KG1 (cell line): Measurements from ENCODE around the gene BIRC5.

Experiments
- DNase-seq: peaks from one replicate; lab custom pipeline; 2025; lab: John Stamatoyannopoulos, UW

Gene BIRC5

DNA sequence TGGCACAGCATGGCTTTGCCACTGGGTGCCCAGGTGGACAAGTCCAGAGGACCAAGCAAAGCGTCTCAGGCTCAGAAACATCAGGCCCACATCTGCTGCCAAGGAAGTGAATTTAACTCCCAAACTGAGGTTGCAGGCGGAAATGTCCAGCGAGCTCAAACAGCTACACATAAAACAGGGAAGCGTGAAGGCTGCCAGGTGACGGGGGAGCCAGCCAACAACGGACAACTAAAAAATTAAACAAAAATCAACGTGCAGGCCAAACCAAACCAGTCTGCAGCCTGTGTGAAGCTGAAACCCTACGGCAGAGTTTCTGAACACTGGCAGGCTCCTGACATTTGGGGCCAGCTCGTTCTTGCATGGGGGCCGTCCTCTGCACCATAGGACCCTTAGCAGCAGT lies 29.7 kb upstream of the BIRC5 start:
- DNase-seq, result no peak

DNA sequence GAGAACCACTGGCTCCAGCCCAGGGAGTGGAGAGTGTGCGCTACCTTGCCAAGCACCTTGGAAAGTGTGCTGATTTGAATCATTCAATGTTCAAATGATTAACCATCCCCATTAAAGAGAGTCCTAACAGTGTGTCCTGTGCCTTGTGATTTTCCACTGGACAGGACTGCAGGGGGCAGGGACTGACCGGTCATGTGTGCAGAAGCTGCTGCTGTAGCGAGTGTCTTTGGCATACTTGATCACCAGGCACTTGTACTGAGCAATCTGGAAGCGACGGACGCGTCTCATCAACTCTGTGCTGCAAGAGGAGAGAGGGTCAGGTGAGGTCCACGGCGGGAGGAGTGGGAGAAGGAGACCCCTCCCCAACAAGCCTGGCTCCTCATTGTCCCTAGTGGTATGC lies 29.2 kb upstream of the BIRC5 start:
- DNase-seq, result no peak

DNA sequence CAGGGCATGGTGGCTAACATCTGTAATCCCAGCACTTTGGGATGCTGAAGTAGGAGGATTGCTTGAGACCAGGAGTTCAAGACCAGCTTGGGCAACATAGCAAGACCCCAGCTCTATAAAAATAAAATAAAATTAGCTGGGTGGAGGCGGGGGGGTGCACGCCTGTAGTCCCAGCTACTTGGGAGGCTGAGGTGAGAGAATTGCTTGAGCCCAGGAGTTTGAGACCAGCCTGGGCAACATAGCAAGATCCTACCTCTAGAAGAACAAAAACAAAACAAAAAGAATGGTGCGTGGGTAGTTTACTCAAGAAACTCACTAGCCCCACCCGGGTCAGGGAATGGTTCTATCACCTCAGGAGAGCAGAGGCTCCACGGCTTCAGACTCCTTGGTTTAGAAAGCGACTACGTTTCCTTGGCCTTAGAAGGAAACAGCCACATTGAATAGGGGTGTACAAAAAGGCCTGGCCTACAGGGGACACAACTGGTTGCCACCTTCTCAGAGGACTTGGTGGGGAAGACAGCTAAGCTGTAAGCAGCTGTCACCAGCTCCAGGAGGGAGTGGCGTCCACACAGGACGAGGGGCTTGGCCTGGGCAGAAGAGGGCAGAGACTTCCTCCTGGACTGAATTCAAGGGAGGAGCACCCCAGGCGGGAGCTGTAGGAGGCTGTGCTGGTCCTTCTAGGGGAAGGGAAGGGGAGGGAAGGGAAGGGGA lies 27.9 kb upstream of the BIRC5 start:
- DNase-seq, result no peak

DNA sequence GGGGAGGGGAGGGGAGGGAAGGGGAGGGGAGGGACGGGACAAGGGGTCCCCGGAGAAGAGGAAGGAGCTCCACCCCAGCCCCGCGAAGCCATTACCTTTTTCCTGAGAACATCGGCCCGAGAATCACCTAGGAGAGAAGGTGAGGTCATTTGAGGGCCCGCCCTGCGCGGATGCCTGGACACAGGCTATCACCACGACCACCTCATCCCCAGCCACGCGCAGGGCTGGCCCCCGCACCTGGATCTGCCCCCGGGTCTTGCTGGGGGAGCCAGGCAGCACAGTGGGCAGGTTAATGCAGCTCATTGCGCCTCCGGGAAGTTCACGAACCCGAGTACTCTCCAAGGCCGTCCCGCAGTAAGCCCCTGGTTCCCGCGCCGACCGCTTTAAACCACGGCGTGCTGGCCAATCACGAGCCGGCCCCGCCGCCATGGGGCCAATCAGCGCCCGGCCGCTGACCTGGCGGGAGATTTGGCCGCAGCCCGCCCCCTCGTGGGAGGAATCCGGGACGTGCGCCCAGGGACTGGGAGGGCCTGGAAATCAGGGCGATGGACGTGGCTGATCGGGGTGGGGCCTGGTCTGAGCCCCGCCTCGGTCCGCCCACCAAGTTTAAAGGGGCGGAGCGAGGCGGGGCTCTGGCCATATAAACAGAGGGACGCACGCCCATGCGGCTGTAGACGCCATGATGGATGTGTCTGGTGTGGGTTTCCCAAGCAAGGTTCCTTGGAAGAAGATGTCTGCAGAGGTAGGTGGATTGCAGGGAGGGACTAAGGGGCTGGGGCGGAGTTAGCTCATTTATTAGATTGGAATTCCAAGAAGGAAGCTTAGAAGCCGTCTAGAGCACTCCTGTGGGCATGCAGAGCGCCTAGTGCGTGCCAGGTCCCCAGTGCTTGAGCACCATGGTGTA lies 27.1 kb upstream of the BIRC5 start, which contains the start of the genes AFMID and TK1:
Gene AFMID (plus strand): TSS at position 671 of the 904 bp plus-strand sequence. CDS start 9 bp downstream, at position 680.
Gene TK1 (minus strand): TSS at position 361 of the 904 bp plus-strand sequence. CDS start 58 bp downstream, at position 303.
- peak; percentile 94 for DNase-seq

DNA sequence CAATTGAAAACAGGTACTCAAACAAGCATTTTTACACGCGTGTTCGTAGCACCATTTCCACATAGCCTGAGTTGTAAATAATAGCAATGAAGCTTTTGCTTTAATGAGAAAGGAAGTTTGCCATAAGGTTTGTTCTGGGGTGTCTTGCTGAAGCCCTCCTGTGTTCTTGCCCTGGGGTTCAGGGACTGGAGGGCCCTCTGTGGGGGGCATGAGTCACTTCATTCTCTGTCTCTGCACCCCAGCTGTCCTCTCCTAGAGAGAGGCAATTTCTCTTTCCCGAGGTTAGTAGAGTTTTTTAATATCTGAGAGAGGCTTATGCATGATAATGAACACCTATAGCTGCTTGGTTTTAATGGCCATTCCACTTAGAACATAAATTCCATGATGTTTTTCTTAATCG lies 17.3 kb upstream of the BIRC5 start:
- DNase-seq, result no peak

DNA sequence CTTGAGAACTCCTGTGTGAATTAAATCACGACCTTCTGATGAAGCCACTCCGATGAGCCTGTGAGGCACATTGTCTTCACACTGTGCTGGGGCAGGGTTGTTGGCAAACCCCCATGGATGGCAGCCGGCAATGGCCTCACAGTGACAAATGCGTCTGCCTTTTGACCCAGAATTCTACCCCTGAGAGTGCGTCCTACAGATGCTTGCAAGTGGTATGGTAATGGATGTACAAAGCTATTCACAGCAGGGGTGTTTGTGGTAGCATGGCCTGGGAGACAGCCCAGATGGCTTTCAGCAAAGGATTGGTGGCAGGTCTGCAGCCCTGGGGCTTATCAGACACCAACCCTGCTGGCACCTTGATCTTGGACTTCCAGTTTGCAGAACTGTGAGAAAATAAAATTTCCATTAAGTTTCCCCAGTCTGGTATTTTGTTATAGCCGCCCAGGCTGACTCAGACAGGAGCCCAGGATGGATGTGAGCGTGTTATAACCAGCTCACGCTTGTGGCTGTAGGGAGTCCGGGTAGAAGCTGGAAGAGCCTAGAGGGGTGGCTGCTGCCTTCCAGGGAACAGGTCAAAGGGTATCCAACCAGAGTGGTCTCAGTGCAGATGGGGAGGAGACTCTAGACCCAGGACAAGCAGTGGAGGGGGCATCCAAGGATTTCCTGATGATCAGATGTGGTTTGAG lies 16.8 kb upstream of the BIRC5 start:
- no peak for DNase-seq

DNA sequence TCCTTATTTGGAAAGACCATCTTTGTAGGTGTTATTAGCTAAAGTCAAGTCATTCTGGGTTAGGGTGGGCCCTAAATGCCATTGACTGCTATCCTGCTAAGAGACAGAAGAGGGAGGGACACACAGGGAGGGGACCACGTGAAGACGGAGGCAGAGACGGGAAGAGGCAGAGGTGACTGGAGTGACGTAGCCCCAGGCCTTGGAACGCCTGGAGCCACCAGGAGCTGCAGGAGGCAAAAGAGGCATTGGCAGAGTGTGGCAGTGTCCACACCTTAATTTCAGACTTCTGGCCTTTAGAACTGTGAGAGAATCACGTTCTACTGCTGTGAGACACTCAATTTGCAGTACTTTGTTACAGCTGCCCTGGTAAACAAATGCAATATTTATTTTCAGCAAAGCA lies 13.6 kb upstream of the BIRC5 start:
- no peak for DNase-seq

DNA sequence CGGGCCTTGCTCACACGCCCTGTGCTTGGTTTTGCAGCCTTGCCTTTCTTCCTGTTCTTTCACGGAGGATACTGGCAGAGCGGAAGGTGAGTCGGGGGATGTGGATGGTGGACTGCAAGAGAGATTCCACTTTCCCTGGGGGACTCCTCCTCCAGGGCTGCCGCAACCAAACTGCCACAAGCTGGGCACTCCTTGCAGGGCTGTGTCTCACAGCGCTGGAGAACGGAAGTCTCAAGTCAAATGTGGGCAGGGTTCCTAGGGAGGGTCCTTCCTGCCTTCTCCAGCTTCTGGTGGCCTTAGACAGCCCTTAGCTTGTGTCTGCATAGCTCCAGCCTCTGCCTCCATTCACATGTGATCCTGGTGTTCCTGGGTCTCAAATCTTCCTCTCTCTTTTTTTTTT lies 11.4 kb upstream of the BIRC5 start:
- DNase-seq, result no peak

DNA sequence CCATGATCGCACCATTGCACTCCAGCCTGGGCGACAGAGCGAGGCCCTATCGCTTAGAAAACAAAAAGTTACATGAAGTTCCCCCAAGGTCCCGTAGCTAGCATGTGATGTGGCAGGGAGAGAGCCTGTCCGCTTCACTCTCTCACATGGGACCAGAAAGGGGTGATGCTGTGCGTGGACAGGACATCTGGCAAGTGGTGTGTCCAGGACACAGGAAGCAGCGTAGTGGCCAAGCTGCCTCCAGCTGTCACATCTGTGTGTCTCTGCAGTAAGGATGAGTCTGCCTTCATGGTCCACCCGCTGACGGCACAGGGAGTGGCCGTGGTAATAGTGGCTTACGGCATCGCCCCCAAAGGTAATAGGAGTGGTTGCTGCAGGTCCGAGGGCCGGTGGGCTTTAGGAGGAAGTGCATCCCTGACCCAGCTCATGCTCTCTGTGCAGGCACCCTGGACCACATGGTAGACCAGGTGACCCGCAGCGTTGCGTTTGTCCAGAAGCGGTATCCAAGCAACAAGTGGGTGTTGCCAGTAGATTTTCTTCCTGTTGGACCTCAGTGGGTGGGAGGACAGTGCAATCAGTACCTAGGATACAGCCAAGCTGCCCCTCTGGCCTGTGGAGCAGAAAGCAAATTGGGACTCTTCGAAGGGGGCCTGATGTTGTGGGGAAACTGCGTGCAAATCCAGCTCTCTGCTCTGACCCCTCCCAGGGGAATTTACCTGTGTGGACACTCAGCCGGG lies 9.5 kb upstream of the BIRC5 start:
- DNase-seq, result no peak

DNA sequence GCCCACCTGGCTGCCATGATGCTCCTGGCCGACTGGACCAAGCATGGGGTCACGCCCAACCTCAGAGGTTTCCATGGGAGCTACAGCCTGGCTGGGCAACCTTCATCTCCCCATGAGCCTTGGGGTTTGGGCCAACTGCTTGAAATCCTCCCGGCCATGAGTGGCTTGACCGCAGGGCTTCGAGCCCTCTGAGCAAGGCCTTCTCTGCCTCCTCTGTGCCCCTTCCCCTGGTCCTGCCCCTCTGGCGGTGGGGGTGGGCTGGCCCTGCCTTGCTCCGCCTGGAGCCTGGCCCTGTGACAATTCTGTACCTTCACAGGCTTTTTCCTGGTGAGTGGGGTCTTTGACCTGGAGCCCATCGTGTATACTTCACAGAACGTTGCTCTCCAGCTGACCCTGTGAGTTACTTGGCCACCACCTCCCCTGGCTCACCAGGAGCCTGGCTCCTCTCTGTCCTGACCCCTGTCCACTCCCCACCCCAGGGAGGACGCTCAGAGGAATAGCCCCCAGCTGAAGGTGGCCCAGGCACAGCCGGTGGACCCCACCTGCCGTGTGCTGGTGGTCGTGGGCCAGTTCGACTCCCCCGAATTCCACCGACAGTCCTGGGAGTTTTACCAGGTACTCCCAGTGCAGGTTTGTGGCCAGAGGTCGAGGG lies 8.8 kb upstream of the BIRC5 start:
- DNase-seq, result no peak

DNA sequence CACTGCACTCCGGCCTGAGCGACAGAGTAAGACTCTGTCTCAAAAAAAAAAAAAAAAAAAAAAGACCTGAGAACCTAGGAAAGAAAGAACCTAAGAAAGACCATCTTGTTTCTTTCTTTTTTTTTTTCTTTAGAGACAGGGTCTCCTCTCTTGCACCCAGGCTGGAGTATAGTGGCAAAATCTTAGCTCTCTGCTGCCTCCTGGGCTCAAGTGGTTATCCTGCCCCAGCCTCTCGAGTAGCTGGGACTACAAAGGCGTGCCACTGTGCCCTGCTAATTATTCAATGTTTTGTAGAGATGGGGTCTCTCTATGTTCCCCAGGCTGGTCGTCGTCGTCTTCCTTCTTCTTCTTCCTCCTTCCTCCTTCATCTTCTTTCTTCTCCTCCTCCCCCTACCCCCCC lies 7.8 kb upstream of the BIRC5 start:
- DNase-seq, result no peak

DNA sequence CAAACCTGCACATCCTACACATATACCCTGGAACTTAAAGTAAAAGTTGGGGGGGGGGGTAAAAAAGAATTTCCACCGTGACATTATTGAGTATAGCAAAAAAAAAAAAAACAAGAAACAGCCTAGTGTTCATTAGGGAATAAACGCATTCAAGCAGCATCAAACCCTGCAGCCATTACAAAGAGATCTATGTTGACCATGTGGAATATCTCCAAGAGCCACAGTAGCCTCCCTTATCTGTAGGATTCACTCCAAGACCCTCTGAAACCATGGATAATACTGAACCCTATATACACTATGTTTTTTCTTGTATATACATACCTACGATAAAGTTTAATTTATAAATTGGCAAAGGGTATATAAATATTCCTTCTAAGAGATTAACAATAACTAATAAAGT lies 5.6 kb upstream of the BIRC5 start:
- no peak for DNase-seq

DNA sequence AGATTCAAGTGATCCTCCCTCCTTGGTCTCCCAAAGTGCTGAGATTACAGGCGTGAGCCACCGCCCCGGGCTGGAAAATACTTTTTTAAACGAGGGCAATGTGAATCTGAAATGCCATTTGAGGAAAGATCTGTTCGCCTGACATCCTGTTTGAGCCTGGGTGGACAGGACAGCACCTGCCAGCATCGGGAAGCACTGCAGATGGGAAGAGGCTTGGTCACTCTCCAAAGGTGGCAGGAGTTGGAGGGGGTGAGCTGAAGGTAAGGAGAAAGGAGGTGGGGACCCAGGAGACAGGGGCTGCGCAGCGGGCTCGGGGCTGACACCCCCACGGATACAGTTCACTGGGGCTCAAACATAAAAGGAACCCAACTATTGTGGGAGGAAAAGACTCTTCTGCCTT lies 3.9 kb upstream of the BIRC5 start:
- no peak for DNase-seq

DNA sequence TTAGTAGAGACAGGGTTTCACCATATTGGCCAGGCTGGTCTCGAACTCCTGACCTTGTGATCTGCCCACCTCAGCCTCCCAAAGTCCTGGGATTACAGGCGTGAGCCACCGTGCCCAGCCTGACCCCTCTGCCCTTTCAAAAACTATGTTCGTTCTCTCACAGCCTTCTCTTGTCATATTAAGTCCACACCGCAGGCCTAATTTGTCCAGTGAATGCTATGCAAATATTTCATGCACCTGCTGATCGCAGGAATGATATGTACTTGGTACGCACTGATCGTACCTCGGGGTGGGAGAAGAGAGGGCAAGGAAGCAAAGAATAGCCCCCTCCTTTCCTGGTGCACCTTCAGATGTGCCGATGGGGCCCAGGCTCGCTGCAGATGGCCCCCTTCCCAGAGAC lies 3.0 kb upstream of the BIRC5 start:
- no peak for DNase-seq

DNA sequence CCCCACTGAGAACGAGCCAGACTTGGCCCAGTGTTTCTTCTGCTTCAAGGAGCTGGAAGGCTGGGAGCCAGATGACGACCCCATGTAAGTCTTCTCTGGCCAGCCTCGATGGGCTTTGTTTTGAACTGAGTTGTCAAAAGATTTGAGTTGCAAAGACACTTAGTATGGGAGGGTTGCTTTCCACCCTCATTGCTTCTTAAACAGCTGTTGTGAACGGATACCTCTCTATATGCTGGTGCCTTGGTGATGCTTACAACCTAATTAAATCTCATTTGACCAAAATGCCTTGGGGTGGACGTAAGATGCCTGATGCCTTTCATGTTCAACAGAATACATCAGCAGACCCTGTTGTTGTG lies 631 bp downstream of the BIRC5 start:
- DNase-seq, result no peak

DNA sequence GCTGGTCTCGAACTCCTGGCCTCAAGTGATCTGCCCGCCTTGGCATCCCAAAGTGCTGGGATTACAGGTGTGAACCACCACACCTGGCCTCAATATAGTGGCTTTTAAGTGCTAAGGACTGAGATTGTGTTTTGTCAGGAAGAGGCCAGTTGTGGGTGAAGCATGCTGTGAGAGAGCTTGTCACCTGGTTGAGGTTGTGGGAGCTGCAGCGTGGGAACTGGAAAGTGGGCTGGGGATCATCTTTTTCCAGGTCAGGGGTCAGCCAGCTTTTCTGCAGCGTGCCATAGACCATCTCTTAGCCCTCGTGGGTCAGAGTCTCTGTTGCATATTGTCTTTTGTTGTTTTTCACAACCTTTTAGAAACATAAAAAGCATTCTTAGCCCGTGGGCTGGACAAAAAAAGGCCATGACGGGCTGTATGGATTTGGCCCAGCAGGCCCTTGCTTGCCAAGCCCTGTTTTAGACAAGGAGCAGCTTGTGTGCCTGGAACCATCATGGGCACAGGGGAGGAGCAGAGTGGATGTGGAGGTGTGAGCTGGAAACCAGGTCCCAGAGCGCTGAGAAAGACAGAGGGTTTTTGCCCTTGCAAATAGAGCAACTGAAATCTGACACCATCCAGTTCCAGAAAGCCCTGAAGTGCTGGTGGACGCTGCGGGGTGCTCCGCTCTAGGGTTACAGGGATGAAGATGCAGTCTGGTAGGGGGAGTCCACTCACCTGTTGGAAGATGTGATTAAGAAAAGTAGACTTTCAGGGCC lies 5.5 kb downstream of the BIRC5 start:
- no peak for DNase-seq

DNA sequence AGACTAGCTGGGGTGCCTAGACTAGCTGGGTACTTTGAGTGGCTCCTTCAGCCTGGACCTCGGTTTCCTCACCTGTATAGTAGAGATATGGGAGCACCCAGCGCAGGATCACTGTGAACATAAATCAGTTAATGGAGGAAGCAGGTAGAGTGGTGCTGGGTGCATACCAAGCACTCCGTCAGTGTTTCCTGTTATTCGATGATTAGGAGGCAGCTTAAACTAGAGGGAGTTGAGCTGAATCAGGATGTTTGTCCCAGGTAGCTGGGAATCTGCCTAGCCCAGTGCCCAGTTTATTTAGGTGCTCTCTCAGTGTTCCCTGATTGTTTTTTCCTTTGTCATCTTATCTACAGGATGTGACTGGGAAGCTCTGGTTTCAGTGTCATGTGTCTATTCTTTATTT lies 9.0 kb downstream of the BIRC5 start:
- DNase-seq, result no peak

DNA sequence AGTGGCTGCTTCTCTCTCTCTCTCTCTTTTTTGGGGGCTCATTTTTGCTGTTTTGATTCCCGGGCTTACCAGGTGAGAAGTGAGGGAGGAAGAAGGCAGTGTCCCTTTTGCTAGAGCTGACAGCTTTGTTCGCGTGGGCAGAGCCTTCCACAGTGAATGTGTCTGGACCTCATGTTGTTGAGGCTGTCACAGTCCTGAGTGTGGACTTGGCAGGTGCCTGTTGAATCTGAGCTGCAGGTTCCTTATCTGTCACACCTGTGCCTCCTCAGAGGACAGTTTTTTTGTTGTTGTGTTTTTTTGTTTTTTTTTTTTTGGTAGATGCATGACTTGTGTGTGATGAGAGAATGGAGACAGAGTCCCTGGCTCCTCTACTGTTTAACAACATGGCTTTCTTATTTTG lies 9.7 kb downstream of the BIRC5 start:
- DNase-seq, result no peak

DNA sequence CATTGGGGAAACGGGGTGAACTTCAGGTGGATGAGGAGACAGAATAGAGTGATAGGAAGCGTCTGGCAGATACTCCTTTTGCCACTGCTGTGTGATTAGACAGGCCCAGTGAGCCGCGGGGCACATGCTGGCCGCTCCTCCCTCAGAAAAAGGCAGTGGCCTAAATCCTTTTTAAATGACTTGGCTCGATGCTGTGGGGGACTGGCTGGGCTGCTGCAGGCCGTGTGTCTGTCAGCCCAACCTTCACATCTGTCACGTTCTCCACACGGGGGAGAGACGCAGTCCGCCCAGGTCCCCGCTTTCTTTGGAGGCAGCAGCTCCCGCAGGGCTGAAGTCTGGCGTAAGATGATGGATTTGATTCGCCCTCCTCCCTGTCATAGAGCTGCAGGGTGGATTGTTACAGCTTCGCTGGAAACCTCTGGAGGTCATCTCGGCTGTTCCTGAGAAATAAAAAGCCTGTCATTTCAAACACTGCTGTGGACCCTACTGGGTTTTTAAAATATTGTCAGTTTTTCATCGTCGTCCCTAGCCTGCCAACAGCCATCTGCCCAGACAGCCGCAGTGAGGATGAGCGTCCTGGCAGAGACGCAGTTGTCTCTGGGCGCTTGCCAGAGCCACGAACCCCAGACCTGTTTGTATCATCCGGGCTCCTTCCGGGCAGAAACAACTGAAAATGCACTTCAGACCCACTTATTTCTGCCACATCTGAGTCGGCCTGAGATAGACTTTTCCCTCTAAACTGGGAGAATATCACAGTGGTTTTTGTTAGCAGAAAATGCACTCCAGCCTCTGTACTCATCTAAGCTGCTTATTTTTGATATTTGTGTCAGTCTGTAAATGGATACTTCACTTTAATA lies 10.4 kb downstream of the BIRC5 start:
- no peak for DNase-seq
